NK-92 (cell line): ENCODE results near the gene SP110.

ENCODE experiments used
- DNase-seq: peaks from one replicate; lab custom pipeline; 2025; ENCODE audit not compliant: unreplicated experiment; lab: John Stamatoyannopoulos, UW

SP110 gene

DNA sequence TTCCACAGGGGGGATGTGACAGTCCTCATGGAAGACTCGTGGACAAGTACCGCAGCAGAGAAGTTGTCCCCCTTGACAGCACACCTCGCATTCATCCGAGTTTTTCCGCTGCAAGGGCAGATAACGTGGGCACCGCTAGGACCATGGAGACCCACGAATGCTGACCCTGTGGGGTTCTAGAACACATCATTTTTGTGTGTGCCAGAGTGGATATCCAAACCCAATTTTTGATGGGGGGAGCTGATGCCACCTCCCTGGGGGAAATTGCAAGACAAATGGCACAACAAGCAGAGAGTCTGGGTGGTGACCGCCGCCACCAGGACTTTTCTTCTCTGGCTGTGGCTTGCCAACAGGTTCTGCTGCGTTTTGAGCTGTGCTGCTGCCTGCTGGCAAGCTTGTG, 46.9 kb downstream of the SP110 start:
- no peak for DNase-seq

DNA sequence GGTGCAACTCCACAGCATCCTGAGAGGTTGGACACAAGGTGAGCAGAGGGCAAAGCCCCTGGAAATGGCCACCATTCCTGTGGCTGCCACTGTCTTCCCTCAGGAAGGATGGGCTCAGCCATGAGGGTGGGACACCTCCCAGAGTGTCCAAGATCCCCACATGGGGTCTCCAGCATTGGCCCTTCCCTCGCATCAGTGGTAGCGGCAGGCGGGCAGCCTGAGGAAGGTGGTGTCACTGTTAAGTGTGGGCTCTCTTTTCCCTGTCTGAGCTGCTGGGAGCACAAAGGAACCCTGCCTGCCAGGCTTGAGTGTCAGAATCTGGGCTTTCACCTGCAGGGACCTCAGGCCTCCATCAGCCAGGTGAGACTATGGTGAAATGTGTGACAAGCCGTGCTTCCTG, 47.6 kb downstream of the SP110 start:
- DNase-seq, result no peak

DNA sequence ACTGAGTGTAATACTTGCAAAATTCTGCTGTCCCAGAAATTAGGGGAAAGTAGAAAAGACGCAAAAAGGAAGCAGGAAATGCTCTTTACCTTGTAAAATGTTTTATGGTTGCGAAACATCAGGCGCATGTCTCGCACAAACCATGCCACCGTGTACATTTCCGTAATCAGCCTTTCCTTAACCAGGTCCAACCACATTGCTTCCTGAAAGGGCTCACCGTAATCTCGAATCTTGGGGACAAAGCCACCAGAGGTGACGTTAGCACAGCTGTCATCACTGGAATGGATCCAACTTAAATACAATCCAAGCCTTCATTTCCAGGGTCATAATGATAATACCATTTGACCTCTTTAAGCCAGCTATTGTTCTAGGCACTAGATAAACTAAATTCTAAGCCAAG, 49.3 kb downstream of the SP110 start:
- DNase-seq, result no peak

DNA sequence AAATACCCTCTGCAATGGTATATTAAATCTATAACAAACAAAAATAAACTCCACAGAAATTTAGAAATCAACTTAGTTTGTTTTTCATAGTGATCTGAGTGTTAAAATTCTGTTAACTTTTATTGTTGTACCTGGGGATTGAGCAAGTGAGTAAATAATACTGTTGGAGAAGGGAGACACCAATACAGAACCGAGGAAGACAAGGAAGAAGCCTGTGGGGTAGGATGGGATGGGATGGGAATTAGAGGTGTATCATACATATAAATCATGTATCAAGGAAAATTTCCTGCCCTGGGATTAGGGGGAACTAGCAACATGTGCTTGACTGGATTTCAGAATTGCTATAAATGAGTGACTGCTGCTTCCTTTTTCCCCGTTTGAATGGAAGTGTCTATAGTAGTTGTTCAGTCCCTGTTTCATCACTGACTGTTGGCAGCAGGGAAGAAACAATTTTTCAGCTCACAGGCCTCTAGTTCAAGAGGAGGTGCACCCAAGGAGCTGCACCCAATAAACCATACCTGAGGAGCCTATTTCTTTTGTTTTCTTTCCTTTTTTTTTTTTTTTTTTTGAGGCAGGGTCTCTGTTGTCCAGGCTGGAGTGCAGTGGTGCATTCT, 53.1 kb downstream of the SP110 start:
- DNase-seq, result no peak

DNA sequence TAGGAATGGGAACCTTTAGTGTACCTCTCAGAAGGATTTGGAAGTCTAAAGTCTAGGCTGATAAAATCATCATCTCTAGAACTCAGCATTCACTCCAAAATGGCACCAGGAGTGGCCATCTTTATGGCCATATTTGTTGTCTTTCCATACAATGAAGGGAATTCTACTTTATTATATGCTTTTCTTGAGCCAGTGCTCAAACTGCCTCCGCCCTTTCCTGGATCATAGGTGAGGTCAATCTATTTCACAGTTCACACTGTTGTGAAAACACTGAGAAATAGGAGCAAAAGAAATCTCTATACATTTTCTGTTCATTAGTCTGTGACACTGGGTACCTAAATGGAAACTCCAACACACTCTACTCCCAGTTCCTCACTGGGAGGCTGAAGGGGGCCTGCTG, 55.6 kb downstream of the SP110 start:
- DNase-seq, result no peak

DNA sequence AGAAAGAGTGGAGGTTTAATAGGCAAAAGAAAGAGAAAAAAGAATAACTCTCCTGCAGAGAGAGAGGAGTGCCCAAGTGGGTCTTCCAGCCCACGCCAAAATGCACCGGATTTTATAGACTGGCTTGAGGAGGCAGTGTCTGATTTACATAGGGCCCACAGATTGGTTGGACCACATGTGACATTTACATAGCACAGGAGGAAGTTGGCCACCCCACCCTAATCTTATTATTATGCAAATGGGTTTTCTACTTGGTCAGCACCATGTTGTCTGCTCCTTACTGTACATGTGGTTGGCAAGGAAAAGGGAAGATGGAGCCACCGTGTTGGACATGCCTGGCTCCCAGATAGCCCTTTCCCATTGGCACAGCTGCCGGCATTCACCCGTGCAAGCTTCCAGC, 56.8 kb downstream of the SP110 start:
- no peak for DNase-seq

DNA sequence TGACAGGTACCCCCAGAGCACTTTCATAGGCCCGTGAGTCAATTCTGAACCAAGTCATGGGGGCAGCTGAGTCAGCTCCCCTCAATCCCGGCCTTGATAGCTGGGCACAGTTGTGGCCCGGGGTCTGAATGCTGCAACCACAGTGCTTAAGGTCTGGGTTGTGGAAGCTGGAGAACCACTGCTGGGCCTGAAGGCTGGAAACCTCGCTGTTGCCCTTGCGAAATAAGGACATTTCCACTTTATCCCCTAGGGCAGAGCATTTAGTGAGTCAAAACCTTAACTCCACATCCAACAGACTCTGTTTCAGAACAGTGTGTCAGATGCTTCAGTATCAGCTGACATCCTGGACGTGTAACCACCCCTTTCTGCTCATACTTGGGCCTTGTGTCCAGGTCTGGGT, 58.6 kb downstream of the SP110 start:
- DNase-seq, result no peak

DNA sequence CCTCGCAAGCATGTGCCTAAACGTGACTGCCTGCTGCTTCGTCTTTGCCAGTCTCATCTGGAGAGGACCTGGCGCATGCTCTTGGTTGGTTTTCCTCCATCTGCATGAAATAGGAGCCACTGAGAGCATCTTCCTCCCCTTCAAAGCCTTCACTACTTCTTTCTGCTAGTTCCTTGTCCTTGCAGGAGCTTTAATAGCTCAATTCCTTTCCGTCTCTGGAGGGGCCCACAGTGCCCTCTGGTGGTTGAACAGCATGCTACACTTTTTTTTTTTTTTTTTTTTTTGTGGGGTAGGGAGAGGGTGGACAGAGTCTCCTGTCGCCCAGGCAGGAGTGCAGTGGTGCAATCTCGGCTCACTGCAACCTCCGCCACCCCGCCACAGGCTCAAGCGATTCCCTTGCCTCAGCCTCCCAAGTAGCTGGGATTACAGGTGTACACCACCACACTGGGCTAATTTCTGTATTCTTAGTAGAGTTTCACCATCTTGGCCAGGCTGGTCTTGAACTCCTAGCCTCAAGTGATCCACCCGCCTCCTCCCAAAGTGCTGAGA, 59.6 kb downstream of the SP110 start:
- no peak for DNase-seq

DNA sequence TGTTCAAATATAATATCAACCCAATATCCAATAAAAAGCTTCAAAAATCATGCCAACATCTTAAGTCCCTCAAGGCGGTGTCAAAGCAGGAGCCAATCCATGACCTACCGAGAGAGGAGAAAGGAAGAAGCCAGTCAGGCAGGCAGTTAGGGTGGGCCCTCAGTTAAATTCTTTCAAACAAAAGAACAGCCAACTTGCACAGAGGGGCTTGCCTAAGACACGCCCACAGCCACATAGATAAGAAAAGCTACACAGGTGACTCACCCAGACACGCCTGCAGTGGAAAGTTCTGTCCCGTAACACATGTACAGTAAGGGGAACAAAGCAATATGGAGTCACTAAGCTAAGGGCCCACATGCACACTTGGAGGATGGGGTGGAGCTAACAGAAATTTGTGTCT, 61.3 kb downstream of the SP110 start:
- no peak for DNase-seq

DNA sequence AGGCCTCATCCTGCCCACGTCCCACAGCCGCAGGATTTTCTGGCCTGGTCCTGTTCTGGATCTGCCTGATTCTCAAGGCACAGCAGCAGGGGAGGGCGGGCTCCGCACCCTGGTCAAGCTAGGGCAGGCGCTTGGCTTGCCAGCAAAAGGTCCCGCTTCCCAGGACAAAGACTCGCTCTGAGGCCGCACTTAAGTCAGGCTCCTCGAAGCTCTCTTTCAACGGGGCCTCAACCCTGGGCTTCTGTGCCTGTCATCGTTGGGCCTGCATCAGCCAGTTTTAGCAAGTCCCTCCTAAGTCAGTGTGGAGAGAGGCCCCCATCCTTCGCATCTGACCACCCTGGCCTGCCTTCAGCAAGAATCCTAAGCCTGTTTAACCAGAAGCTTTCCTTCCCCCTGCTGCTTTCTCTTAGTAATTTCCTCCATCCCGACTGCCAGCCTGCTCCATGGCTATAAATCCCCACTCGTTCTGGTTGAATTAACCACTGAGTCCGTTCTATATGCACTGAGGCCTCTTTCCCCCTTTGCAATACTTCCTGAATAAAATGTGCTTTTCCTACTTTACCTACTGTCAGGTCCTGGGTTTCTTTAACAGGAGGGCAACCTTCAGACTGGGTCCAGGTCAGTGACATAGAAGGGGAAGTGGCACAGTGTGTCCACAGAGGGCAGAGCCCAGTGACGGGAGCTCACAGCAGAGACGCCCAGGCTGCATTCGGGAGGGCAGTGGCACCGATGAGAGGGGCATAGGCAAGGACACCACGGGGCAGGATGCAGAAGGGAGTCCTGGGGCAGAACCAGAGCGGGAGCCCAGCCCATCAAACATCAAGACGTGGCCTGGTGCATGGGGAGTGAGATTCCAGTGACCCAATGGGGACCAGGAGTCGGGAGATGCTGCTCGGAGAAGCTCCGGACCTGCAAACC, 62.7 kb downstream of the SP110 start:
- DNase-seq, result no peak

DNA sequence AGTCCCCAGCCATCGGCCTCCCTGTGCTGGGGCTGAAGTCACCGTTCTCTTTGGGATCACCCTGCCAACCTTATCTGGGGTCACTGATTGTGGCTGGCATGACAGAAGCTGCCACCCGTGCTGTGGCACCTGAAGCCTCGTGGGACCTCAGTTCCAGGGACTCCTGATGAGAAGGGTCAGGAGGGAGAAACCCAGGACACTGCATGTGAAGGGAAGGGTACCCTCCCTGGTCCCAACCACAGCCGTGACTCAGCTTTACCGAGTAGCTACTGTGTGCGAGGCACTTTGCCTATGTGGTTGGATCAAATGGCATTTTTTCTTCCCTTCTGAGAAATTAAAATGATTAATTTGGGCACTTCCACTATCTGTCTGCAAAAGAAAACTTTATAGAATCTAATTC, 64.4 kb downstream of the SP110 start:
- DNase-seq, result no peak

DNA sequence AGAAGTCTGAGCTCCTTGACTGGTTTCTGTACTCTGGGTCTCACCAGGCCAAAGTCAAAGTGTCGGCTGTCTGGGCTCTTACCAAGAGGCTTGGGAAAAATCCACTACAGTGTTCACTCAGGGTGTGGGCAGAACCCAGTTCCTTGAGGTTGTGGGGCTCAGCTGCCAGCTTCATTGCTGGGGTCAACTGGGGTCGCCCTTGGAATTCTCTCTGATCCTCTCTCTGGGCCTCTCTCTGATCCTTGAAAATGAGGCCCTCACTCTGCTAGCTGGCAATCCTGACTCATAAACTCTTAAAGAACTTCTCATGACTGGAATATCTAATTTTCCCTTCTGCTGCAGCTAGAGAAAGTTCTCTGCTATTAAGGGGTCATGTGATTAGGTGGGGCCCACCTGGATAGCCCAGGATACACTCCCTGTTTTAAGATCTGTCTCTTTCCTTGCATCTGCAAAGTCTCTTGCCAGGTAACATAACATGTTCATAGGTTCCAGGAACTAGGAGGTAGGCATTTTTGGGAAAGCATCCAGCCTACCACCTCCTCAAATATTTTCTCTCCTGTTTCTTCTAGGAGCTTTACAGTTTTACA, 66.3 kb downstream of the SP110 start:
- no peak for DNase-seq

DNA sequence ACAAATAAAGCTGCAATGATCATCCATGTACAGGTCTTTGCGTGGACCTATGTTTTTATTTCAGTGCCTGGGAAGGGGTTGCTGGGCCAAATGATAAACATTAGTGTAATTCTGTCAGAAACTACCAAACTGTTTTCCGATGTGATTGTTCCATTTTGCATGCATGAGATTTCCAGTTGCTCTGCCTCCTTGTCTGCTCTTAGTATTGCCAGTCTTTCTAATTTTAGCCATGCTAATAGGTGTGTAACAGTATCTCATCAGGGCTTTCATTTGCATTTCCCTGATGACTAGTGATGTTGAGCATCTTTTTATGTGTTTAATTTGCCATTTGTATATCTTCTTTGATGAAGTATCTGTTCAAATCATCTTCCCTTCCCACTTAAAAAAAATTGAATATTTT, 67.5 kb downstream of the SP110 start:
- no peak for DNase-seq

DNA sequence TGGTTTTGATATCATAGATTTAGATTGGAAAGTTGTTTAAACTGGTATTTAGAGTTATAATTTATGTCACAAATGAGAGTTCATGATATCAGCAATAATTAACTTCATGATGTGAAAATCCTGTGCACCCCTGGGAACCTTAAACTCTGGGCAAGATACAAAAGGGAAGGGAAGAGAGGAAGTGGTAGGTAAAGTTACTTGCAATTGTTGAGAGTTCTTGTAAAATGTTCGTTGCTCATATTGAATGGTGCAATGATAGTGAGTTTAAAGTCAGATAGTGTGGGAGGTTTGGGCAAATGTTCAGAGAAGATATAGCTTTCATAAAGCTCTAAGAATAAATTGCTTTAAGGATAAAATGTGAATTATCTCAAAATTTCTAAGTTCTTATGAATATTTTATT, 75.4 kb downstream of the SP110 start:
- no peak for DNase-seq

DNA sequence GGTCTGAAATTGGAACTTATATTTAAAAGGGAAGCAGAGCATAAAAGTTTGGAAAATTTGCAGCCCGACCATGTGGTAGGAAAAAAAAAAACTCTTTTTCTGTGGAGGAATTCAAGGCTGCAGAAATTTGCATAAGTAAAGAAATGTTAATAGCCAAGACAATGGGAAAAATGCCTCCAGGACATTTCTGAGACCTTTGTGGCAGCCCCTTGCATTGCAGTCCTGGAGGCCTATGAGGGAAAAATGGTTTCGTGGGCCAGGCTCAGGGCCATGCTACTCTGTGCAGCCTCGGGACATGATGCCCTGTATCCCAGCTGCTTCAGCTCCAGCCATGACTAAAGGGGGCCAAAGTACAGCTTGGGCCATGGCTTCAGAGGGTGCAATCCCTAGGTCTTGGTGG, 79.1 kb downstream of the SP110 start:
- no peak for DNase-seq

DNA sequence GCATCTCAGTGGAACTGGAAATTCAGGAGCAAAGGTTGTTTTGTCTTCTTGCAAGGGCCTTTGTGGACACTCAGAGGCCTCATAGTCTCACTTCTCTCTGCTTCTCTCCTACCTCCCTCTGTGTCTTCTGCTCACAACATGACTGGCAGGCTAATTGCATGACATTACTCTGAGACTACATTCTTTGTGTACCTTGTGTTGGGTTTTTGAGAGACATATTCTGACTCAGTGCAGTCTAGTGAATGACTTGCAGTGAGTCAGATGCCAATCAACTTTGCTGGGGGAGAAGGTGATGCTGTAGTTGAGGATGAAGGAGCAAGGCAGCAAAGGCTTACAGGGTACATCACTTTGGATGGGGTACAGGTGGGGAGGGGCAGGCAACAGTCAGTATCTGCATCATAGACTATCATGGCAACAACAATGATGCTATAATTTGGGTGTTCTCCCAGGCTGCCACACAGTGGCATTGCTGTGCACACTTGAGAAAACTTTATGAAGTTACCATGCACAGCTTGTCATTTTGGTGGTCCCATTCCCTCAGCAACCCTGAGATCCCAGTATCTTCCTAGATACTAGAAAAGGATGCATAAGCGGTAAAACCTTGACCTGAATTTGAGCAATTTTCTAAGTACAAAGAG, 81.8 kb downstream of the SP110 start:
- no peak for DNase-seq

DNA sequence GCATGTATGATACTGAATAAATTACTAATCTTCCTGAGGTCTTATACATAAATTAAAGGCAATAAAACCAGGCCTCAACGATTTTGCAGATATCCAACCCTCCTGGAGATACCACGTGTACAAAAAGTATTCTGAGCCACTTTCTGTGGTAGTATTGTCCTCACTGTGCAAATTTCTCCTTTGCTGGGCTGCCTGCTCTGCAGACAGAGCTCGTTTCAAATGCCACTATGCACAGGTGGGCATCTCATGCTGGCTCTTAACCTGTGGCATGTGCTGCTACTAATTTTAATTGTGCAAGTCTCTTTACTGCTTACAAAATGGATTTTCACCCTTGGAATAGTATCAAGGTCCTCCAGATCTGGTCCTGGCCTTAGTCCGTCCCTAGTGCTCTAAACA, 84.7 kb downstream of the SP110 start:
- DNase-seq, result no peak

DNA sequence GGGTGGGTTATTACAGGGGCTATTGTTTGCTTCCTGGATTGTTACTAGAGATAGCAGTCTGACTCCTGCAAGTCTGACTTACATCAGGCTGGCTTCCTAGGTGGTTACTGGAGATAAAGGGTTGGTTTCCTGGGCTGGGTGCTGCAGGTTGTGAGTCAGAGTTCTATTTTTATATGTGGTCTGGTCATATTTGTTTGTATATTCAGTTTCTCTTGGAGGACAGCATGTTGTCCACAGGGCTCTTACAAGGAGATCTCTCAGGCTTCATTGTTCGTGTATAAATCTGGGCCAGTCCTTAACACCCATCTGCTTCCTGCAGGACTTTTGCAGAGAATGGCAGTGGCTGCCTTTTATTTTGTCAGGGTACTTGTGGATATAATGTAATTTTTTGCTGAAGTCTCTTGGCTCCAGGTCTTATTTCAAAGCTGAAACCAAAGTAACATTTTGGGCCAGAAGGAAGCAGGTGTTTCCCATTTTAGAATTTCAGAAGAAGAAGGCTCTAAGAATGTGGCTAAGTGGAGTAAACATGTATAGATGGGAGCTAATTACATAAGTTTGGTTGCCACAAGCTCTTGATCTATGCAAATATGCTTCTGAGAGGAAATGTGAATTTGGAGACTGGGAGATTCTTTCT, 85.2 kb downstream of the SP110 start:
- no peak for DNase-seq

DNA sequence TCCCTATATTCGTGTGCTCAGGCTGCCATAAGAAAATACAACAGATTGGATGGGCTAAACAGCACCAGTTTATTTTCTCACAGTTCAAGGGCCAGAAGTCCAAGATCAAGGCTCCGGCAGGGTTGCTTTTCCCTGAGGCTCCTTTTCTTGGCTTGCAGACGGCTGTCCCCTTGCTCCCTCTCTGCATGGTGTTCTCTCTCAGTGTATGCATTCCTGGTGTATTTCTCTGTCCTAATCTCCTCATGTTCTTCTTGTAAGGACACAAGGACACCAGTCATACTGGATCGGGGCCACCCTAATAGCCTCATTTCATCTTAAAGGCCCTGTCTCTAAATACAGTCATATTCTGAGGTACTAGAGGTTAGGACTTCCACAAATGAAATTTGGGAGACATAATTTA, 88.4 kb downstream of the SP110 start:
- no peak for DNase-seq

DNA sequence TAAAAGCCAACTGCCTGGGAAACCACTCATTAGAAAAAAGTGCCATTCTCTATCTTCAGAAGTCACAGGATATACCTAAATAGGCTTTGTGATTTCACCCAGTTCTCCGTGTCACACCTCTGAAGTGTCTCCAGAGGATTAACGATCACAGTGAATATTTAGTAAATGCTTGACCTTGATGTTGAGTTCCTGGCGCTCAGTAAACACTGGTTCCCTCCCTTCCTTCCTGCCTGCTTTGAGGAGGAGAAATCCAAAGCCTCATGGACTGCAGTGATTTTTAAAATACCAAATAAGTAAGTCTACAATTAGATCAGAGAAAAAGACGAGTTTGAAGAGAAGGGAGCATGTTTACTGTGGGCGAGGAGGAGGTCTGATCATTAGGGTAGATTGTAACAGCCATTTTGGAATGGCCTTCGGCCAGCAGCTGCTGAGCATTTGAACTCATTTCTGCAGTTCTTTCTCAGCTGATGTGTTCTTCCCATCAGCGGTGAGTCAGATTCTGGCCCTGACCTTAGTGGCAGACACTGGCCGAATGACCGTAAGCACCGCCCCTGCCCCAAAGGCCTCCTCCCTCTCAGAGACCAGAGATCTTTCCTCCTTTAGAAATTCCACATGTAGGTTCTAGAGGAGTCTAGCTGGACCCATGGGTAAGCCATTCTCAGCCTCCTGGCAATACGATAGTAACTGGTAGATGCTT, 89.0 kb downstream of the SP110 start:
- DNase-seq, result no peak

DNA sequence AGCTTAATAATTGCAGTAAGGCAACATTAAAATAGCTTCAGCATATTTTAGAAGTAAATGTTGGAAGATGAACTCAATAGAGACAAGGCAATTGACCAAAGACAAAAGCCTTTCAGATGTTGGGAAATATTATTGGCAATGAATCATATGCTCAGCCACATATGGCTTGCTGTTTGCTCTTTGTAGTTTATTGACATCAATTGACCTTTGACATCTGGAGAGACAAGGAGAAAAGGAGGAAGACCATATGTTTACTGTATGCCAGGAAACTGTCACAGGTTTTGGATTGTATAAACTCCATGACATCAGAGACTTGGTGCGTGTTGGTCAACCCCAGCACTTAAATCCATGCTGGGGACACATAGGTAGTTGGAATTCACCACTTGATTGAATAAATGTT, 90.4 kb downstream of the SP110 start:
- DNase-seq, result no peak
